Activated CD4-positive, alpha-beta T cell treated with anti-CD3 and anti-CD28 coated beads, Interleukin-2, Interleukin-4, amounts not matched to agents 100 ng/mL and 50 ng/mL, durations not matched to agents 16 hours and 8 hours (primary cell): ENCODE data around the gene PDE6C.

Experiments
- DNase-seq: peaks from one replicate; pipeline ENCODE4 v3.0.0-alpha.2; 2020; ENCODE audit warnings: low spot score

PDE6C gene

DNA sequence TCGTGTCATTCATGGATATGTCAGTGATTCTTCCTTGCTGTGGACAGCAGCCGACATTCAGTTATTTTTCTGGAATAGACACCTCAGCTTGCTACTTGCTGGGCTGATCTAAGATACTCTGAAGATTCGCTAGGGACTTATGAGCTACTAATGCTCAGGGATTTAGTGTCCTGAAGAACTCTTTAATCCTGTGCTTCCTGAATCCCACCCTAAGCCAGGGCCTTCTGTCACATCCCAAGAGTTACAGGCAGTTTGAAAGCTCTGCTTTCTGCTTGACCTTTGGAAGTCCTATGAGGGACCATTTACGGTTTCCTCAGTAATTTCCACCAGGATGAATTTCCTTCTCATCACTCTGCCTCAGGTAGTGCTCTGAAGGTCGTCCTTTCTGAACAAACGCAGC is at the start of gene PDE6C:
PDE6C (plus strand) TSS at position 227 of the 400 bp plus-strand sequence. CDS start 189 bp downstream, outside the sequence.
- no peak for DNase-seq

- no peak for DNase-seq
Observed at GRCh38 chr10:93565446-93565845, 46.9 kb upstream of the PDE6C start.

DNA sequence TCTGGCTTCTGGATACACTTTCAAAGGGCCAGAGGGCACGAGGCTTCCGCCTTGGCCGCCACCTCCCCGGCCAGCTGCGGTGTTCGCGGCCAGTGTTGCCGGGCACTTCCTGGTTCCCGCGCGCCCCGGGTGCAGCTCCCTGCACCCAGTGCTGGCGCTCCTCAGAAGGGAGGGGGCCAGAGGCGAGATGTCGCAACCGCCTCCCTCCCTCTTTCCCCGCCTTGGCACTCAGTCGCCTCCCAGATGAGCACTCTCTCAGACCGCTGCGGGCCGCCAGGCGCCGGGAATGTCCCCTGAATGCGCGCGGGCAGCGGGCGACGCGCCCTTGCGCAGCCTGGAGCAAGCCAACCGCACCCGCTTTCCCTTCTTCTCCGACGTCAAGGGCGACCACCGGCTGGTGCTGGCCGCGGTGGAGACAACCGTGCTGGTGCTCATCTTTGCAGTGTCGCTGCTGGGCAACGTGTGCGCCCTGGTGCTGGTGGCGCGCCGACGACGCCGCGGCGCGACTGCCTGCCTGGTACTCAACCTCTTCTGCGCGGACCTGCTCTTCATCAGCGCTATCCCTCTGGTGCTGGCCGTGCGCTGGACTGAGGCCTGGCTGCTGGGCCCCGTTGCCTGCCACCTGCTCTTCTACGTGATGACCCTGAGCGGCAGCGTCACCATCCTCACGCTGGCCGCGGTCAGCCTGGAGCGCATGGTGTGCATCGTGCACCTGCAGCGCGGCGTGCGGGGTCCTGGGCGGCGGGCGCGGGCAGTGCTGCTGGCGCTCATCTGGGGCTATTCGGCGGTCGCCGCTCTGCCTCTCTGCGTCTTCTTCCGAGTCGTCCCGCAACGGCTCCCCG is 45.7 kb upstream of the PDE6C start, which contains the start of gene FFAR4:
FFAR4 (plus strand) TSS at position 231 of the 842 bp plus-strand sequence; CDS start at position 287, 56 bp downstream.
- DNase-seq, result no peak

- no peak for DNase-seq
Observed at GRCh38 chr10:93567277-93568104, 44.8 kb upstream of the PDE6C start.

DNA sequence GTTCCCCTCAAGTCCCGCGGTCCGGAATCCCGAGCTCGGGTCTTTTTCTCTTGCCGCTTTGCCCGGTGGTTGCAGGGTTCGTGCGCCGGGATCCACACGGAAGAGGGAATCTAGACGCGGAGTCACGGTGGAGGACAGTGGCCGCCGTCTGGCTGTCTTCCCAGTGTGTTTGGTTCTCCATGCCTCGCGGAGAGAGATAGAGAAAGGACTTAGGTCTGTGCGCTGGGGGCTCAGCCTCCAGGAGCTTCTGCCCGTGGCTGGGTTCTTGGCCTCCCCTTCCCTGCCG is 44.3 kb upstream of the PDE6C start:
- DNase-seq, result no peak

DNA sequence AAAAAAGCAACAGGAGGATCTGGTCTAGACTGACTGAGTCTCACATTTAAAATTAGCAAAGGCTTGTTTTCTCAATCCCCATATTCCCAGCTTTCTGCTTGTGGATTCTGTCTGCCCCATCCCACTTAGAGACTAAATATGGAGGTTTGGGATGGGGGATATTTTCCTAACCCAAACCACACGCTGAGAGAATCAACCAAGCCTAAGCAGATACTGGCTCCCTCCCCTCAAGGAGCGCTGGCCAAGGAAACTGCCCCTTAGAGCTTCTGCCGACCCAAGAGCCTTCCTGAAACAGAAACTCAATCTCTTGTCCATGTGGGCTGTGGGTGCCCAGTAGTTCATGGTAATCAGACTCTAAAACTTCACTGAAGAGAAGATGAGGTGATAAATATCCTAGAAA is 42.0 kb upstream of the PDE6C start:
- DNase-seq, result no peak

GRCh38 chr10:93572606-93573005 is 39.7 kb upstream of the PDE6C start:
- DNase-seq, result no peak

DNA sequence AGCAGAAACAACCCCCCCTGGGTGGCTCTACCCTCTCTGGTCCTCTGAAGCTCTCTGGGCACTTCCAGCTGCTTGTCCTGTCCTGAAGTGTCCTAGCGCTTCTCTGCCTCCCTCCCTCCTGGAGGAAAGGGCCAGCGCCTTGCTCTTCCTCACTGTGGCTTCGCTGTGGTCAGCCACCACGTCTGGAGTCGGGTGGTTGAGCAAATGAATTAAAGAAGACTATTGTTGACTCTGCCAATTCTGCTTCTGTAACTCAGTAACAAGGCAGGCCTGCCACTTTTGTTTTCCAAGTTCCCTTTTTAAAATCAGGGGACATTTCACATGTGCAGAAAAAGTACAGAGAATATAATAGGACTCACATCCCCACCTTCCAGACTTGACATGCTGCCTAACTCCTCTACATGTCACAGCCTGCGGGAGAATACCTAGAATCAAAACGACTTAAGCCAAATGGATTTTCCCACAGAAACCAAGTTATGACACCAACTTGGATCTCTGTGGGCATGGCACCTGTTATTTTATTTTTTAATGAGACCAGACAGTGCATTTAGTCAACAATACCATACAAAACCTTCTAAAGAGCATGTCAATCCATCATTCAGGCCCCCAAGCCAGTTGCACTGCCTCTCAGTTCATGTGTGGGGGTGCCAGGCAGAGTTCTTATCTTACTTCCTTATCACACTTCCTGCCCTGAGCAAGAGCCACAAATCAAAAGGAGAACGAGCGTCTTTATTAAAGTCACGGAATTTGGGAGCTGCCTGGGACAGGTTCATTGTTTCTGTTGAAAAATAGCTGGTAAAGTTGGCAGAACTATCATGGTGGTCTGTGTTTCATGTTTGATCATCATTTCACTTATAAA is 39.1 kb upstream of the PDE6C start:
- no peak for DNase-seq

- DNase-seq, result no peak
Observed at GRCh38 chr10:93573924-93574323, 38.4 kb upstream of the PDE6C start.

GRCh38 chr10:93576888-93577287 is 35.4 kb upstream of the PDE6C start:
- DNase-seq, result no peak

GRCh38 chr10:93577565-93577964 is 34.8 kb upstream of the PDE6C start:
- DNase-seq, result no peak

GRCh38 chr10:93579089-93579488 is 33.2 kb upstream of the PDE6C start:
- no peak for DNase-seq

DNA sequence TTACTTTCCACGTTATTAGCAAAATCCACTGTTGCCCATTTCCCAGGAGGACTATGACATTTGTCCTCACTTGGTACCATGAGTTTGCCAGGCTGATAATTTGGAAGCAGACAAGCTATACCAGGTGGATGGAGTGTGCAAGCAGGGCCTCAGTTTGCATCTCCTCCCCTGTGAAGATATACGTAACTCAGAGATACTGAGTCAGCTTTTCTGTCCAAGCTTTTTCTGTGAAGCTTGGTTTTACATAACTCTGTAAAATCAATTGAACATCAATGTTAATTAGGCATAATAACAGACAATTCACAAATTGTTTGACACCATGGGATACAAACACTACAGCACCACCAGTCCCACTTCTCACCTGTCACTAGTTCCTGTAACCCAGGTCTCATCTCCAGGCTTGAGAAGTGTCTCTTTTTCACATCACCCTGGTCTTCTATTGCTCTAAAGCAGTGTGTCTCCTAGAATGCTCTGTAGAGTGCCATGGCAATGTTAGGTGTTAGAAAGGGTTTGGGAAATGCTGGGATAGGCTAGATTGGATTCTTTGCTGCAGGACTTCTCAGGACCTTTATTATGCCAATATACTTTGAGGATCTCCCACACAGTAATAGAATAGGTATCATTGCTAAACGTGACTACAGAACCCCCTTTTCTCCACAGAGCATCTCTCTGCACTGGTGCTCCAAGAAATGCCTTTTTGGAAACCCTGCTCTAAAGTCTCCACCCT is 32.2 kb upstream of the PDE6C start:
- DNase-seq, result no peak

DNA sequence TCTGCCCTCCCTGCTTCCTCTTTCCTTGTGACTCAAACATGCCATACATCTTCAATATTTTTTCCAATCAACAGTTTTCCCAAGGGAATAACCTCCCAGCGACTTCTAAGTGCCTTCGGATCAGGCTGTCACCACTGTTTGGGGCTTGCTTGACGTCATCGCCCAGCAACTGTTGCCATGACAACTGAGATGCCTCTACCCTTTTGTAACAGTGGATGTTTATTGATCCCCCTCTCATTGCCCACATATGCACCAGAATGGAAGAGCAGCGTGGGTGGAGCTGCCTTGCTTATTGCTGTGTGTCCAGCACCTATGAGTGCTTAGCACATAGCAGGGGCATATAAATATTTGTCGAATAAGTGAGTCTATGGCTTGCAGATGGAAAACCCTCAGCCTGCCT is 31.5 kb upstream of the PDE6C start:
- DNase-seq, result no peak

DNA sequence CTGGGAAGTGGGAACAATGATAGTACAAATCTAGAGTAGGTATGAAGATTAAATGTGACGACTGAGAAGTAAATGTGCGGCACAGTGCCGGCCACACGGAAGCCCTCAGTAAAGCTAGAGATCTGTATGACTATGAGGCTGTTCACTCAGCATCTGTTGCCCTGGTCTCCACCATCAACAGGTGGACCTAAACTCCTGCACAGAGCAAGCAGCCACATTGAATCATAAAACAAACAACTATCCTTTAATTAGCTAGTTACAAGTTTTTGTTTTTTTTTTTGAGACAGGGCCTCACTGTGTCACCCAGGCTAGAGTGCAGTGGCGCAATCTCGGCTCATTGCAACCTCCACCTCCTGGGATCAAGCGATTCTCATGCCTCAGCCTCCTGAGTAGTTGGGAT is 27.9 kb upstream of the PDE6C start:
- DNase-seq, result no peak

GRCh38 chr10:93589648-93590562 is 22.4 kb upstream of the PDE6C start:
- no peak for DNase-seq

- no peak for DNase-seq
Observed at GRCh38 chr10:93590638-93591037, 21.7 kb upstream of the PDE6C start.

DNA sequence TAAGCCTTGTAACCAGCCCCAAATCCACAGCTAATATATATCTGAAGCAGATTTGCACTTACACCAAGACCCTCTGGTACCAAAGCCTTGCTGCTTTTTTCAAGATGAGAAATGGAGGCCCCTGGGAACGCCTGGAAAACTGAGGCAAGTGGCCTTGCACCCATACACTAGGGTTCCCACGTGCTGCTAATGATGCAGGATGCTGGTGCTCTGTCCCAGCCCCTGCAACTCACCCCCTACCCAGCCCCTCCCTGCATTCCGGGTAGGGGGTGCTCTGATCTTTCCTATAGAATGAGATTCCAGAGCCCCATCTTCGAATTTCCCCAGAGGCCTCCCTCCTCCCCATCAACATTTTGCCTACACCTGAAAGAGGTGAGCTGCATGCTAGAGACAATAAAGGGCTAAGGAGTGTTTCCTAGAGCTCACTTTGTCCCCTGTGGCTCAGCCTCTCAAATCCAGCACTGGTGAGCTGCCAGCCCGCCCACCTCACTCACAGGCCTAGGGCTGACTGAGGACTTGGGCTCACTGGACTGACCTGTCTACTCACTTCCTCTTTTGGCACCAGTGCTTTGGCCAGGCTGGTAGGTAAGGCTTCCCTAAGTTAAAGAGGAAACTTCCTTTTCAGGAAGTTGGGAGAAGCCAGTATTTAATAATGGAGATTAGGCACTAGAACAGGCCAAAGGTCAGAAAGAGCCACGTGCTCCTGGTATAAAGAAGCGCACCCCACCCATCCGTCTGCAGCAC is 21.1 kb upstream of the PDE6C start:
- DNase-seq, result no peak

DNA sequence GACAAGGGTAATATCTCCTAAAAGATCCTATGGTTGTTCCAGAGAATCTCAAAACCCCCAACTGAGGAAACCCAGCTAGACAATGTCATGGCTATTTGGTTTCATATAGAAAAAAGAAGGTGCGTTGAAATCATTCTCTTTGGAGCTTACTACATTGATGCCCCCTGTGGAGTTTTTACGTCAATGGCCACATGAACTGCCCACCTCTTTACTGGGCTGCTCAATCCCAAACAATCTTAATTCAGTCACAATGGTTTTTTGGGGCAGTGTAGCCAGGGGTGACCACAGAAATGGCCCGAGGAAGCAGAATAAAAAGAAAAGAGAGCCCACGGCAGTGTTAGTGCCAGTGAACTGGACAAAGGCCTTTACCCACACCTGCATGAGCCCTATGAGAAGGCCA is 19.1 kb upstream of the PDE6C start:
- DNase-seq, result no peak

DNA sequence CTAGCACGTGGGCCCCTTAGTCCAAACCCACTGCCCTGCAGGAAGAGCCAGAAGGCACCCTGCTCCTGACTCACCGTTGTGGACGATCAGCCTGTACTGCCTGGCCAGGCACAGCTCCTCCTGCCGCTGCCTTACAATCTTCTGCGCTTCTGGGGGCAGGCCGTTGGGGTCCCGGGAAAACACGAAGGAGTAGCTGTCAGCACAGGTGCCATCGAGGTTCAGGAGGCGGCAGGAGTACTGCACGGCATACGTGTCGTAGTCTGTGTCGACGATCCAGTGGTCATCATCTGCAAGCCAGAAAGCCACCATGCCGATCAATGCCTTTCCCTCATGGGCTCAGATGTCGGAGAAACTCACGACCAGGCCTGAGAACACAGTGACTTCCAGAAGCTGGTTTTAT is 18.6 kb upstream of the PDE6C start:
- no peak for DNase-seq
